Epithelial cell of proximal tubule (primary cell): ENCODE results near the gene B3GNT9. TPM values are rescaled to one million over a fixed set of nuclear protein-coding genes. Genes with fewer than 3 reads are reported as not detected.

Experiments used
- DNase-seq: peaks from one replicate; pipeline ENCODE4 v3.0.0-alpha.2; 2011; ENCODE audit warnings: low read depth
- H3K4me3 ChIP-seq: 2 replicates; pipeline ENCODE4 v1.5.1; 2011; ENCODE audit warnings: low read depth, mild to moderate bottlenecking, low read length
- total RNA-seq: library from RNA; depleted of rRNA; stranded (reverse); fragments of >200 nt; gene quantifications from 2 replicates; pipeline ENCODE4 v1.2.3, GENCODE V29; 2015
- TF ChIP-seq, protein P1 (sequence below): conservative IDR thresholded peaks from 2 replicates; pipeline ENCODE4 v1.5.1; 2012; ENCODE audit warnings: low read depth, mild to moderate bottlenecking, low read length

The B3GNT9 gene
- total RNA-seq, 1 donor from 2014 or later = 1.0 TPM

DNA sequence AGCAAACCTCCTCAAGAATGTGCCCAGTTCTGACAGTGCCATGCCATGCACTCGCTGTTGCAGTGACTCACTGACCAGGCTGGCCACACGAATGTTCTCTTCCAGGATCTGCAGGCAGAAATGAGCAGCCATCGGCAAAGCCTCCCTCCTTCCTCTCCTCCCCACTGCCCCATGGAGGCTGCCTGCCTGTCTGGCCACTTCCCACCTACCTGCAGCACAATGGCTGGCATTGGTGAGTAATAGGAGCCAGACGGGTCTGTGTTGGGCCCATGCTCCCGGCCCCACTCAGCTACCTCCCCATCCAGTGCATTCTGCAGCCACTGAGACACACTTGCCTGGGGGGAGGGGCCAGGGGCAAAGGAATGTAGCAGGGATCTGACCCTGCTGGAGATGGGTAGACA is 35.8 kb upstream of the B3GNT9 start:
- TF ChIP-seq, protein P1, sequence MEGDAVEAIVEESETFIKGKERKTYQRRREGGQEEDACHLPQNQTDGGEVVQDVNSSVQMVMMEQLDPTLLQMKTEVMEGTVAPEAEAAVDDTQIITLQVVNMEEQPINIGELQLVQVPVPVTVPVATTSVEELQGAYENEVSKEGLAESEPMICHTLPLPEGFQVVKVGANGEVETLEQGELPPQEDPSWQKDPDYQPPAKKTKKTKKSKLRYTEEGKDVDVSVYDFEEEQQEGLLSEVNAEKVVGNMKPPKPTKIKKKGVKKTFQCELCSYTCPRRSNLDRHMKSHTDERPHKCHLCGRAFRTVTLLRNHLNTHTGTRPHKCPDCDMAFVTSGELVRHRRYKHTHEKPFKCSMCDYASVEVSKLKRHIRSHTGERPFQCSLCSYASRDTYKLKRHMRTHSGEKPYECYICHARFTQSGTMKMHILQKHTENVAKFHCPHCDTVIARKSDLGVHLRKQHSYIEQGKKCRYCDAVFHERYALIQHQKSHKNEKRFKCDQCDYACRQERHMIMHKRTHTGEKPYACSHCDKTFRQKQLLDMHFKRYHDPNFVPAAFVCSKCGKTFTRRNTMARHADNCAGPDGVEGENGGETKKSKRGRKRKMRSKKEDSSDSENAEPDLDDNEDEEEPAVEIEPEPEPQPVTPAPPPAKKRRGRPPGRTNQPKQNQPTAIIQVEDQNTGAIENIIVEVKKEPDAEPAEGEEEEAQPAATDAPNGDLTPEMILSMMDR = no peak
- DNase-seq = no peak
- no peak overlapping the region for H3K4me3 ChIP-seq

- TF ChIP-seq, protein P1 = no peak
- H3K4me3 ChIP-seq = peak overlapping the region; percentile 7
- no peak for DNase-seq
Measured at GRCh38 chr16:67185651-67186134, 34.9 kb upstream of the B3GNT9 start.

DNA sequence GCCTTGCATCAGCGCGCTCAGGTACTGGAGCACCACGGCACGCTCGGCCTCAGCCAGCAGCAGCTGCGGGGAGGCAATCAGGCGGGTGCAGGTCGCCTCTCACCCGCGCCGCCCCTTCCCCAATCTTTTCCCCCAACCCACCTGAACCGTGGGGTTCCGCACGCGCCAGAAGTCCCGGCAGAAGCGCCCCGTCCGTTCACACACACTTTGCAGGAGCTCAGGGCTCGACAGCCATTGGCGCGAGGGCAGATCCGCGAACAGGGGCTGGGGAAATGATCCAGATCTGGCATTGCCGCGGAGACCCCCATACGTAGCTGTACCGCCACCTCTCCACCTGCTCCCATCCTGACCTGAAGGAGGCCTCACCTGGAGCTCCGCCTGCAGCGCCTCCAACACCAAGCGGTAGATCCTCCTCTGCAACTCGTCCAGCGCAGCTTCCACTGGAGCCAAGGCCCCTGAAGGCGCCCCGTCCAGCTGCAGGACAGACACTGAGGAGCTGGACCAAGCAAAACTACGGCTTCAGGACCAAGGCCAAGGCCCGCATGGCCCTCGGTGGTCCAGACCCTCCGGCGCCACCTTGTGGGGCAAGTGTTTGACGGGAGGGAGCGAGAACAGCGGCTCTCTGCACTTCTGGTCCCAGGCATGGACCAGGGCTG is 34.3 kb upstream of the B3GNT9 start:
- H3K4me3 ChIP-seq = peak overlapping the region; percentile 66
- DNase-seq = no peak
- TF ChIP-seq, protein P1 = peak; percentile 83

DNA sequence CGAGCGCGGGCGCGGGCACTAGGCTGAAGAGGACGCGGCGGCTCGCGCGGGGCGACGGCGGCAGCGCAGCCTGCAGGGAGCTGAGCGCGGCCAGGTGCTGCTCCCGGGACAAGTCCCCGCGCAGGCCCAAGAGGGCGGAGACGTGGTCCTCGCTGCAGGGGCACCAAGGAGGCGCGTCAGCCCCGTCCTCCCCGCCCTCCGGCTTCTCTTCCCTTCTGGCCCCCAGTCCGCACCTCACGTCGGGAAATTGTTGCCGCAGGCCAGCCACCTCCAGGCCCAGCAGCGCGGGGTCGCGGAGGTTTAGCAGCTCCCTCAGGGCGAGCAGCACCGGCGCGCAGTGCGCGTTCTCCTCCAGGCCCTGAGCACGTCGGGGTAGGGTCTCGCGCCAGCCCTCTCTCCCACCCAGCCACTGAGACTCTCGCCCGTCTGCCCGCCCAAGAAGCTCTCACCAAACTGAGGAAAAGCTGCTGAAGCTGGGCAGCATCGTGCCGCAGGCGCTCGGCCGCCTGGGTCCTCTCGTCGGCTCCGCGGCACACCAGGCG is 33.7 kb upstream of the B3GNT9 start:
- TF ChIP-seq, protein P1 = no peak
- H3K4me3 ChIP-seq = peak overlapping the region; percentile 66
- DNase-seq = no peak

- DNase-seq = no peak
- peak within 1 kb of the TSS; percentile 66 for H3K4me3 ChIP-seq
- TF ChIP-seq, protein P1 = no peak
Measured at GRCh38 chr16:67183627-67184452, 33.0 kb upstream of the B3GNT9 start, which contains the start of gene MATCAP1. Gene MATCAP1 (minus strand): TSS chr16:67183963. CDS start chr16:67180610, 3,353 bp downstream.

DNA sequence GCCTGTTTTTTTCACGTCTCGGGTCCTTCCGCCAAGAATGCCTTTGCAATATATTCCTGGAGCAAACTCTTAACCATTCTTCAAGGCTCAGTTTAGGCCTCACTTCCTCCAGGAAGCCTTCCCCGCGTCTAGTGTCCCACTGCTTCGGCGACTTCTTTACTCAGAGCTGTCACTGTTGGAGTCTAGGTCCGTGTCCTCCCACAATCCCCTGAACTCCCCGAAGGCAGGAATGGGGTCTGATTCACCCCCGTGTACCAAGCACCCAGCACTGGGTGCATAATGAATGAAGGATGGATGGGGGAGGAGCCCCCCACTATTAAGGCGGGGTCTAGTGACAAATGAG is 32.5 kb upstream of the B3GNT9 start:
- TF ChIP-seq, protein P1 = no peak

More for the DNA sequence above, 32.5 kb upstream of the B3GNT9 start:
- DNase-seq = no peak
- H3K4me3 ChIP-seq = peak overlapping the region; percentile 66
